Activated CD8-positive, alpha-beta memory T cell treated with anti-CD3 and anti-CD28 coated beads for 1 hour (primary cell): ENCODE measurements around the gene TMEM132C.

ENCODE experiments used
- DNase-seq, 2 donors: peaks; one replicate each; pipeline ENCODE4 v3.0.0-alpha.2; 2020; ENCODE audit warnings: low read depth in 1 of 2; ENCODE audit errors: extremely low read depth in 1 of 2

Gene TMEM132C

GRCh38 chr12:128337431-128338170 lies 70.6 kb downstream of the TMEM132C start:
- DNase-seq, result no peak

- DNase-seq, result no peak
Measured at GRCh38 chr12:128338386-128339125, 71.6 kb downstream of the TMEM132C start.

- DNase-seq, result no peak
Measured at GRCh38 chr12:128339126-128339520, 72.2 kb downstream of the TMEM132C start.

- no peak for DNase-seq
Measured at GRCh38 chr12:128339631-128340030, 72.7 kb downstream of the TMEM132C start.

GRCh38 chr12:128353301-128353700 lies 86.3 kb downstream of the TMEM132C start:
- DNase-seq, result no peak

- DNase-seq, result no peak
Measured at GRCh38 chr12:128356547-128356946, 89.6 kb downstream of the TMEM132C start.

GRCh38 chr12:128361400-128361995 lies 94.5 kb downstream of the TMEM132C start:
- DNase-seq, result no peak

- DNase-seq, result no peak
Measured at GRCh38 chr12:128365032-128365431, 98.1 kb downstream of the TMEM132C start.

GRCh38 chr12:128365651-128366231 lies 98.8 kb downstream of the TMEM132C start:
- DNase-seq, result no peak

- no peak for DNase-seq
Measured at GRCh38 chr12:128367961-128368360, 101.0 kb downstream of the TMEM132C start.

GRCh38 chr12:128381541-128381940 lies 114.6 kb downstream of the TMEM132C start:
- DNase-seq, result no peak

- no peak for DNase-seq
Measured at GRCh38 chr12:128381946-128382345, 115.0 kb downstream of the TMEM132C start.

GRCh38 chr12:128382946-128383345 lies 116.0 kb downstream of the TMEM132C start:
- no peak for DNase-seq

GRCh38 chr12:128383357-128383937 lies 116.5 kb downstream of the TMEM132C start:
- no peak for DNase-seq

- no peak for DNase-seq
Measured at GRCh38 chr12:128385736-128386135, 118.8 kb downstream of the TMEM132C start.

GRCh38 chr12:128387811-128388422 lies 120.9 kb downstream of the TMEM132C start:
- DNase-seq, result no peak

GRCh38 chr12:128388461-128389000 lies 121.6 kb downstream of the TMEM132C start:
- no peak for DNase-seq

- DNase-seq, result no peak
Measured at GRCh38 chr12:128393346-128393745, 126.4 kb downstream of the TMEM132C start.

GRCh38 chr12:128394137-128394536 lies 127.2 kb downstream of the TMEM132C start:
- DNase-seq, result no peak

- no peak for DNase-seq
Measured at GRCh38 chr12:128399253-128399652, 132.3 kb downstream of the TMEM132C start.
